Heart right ventricle (tissue), 16 donors: ENCODE data around the gene PLD1. TPM values are rescaled to one million over a fixed set of nuclear protein-coding genes. Genes with fewer than 3 reads are reported as not detected.

Experiments
- ATAC-seq, 8 donors: fragments of 200-7000 bp; cut with Tn5 transposase; one replicate each; pipeline ENCODE4 v1.9.1; 2020; ENCODE audit warnings: mild to moderate bottlenecking in 8 of 8, moderate library complexity in 8 of 8, moderate number of reproducible peaks in 1 of 8
- DNase-seq, 2 donors: peaks; one replicate each; pipeline ENCODE4 v3.0.0-alpha.2; 2020
- H3K27ac ChIP-seq, 10 donors: fragments of 200-600 bp; sonication (generic) in 2 of 10; one replicate each; pipeline versions ENCODE4 v1.5.0 to v1.8.0; 2020 to 2022; ENCODE audit warnings: mild to moderate bottlenecking in 3 of 10
- H3K27me3 ChIP-seq, 7 donors: fragments of 200-600 bp; one replicate each; pipeline ENCODE4 v1.8.0; 2021 to 2022; ENCODE audit warnings: mild to moderate bottlenecking in 2 of 7
- H3K36me3 ChIP-seq, 9 donors: fragments of 200-600 bp; sonication (generic) in 1 of 9; one replicate each; pipeline versions ENCODE4 v1.5.0 to v1.8.0; 2020 to 2022; ENCODE audit warnings: mild to moderate bottlenecking in 2 of 9
- H3K4me1 ChIP-seq, 9 donors: fragments of 200-600 bp; sonication (generic) in 1 of 9; one replicate each; pipeline versions ENCODE4 v1.5.0 to v1.8.0; 2020 to 2022; ENCODE audit warnings: mild to moderate bottlenecking in 4 of 9
- H3K4me3 ChIP-seq, 10 donors: fragments of 200-600 bp; sonication (generic) in 2 of 10; one replicate each; pipeline versions ENCODE4 v1.5.0 to v1.8.0; 2020 to 2022; ENCODE audit warnings: mild to moderate bottlenecking in 7 of 10, moderate library complexity in 2 of 10
- H3K9me3 ChIP-seq, 11 donors: fragments of 200-600 bp in 10 of 11; sonication (generic) in 2 of 11; one replicate each; pipeline versions ENCODE4 v1.5.0 to v1.8.0; 2013 to 2022; ENCODE audit warnings: mild to moderate bottlenecking in 2 of 11, control low read depth in 1 of 11, moderate library complexity in 1 of 11
- WGBS, 2 donors: extraction: QIAGEN DNeasy Blood & Tissue Kit; methylation state at CpG; one replicate each; pipeline ENCODE4 v1.1.7; 2013; ENCODE audit warnings: inconsistent platforms in 1 of 2; 5-methylcytosine and 5-hydroxymethylcytosine counted together
- intact Hi-C, 10 donors: fragments of 100-400 bp; cut with DNase I; formaldehyde crosslinking; loops; one replicate each; pipeline versions ENCODE4 v1.11.1 to v1.14.2; 2022
- polyA plus RNA-seq, 2 donors: library from polyadenylated mRNA; stranded (reverse); fragments of 200-250 nt; gene quantifications; one replicate each; pipeline ENCODE4 v1.2.3, GENCODE V29; 2013
- total RNA-seq, 10 donors: library from RNA; stranded (reverse); fragmentation: NEBNext Ultra II Directional in 3 of 10; extraction: Animal tissue kit (Norgen Biotek cat#: 25700) in 3 of 10; gene quantifications; one replicate each; pipeline versions ENCODE4 v1.2.1 to v1.2.4, GENCODE V29; 2021 to 2023
- TF ChIP-seq, protein P1 (sequence below), 9 donors: fragments of 200-600 bp; sonication (generic) in 2 of 9; IDR thresholded peaks; one replicate each; pipeline versions ENCODE4 v1.5.0 to v1.8.0; 2021 to 2022; ENCODE audit warnings: antibody characterized with exemption in 9 of 9, mild to moderate bottlenecking in 5 of 9, moderate library complexity in 1 of 9
- donor health status: Arrhythmogenic right ventricular cardiomyopathy.
- donor health status: ischemic (EF 13 %, LVEDD 7.1; RV severe dilation, severe dysfunction).
- donor health status: healthy with polysubstance abuse.
- donor health status: DM: no; HTN: yes; CAD: no.
- donor health status: DM: no; HTN: no; CAD: no.
- donor health status: ischemic (EF 25% LVEDD 6.9; RV normal size, moderate dysfunction).
- donor health status: ischemic (EF 25% LVEDD 5.7; RV mildly dilated, moderate dysfunction).
- donor health status: healthy.
- donor health status: DM: yes; HTN: yes; CAD: no.
- donor health status: Ischemic cardiomyopathy.
- donor health status: ischemic (EF 35%, LVEDD 5.7; RV mildly dilated, moderate dysfunction).
- donor health status: nonischemic (EF 11% LVEDD 7.7; RV severe dilation, severe dysfunction).
- donor health status: DM: yes; HTN: yes; CAD: no.
- donor health status: PGD.
- donor health status: ischemic (EF 29% LVEDD 5.4; RV normal size, mild dysfunction).
- donor health status: nonischemic (EF 23%, LVEDD 6.1; RV moderate dilation, normal function).

Gene PLD1
- total and polyA plus RNA-seq, 12 donors = 10.5 to 83.3 (median 62.9) TPM

DNA sequence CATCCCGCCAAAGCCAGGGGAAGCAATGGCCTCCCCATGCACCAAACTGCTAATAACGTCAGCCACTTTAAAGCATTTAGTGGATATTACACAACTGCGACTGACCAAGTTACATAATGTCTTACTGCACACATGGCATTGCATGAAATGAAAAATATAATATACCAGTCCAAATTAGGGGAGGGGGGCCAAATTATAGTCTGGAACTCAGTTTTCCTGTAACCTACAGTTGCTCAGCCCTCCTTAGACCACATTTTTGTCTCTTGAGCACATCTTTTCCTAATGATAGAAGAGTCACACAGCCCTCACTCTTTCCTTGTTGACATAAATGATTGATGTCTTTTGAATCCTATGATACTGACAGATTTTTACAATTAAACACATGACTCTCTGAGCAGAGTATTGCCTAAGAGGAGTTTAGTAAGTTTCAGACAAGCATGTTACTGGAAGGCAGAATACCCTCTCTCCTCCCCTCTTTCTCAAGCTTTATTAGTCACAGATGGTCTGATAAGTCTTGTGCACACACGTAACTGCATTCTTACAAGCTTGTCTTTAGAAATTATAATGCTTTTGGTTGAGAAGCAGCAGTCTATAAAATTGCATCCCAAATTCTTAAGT lies 1.1 kb upstream of the PLD1 start:
- peak overlapping the region in 8 of 10 donors; percentile 80 to 94 (median 92) for H3K27ac ChIP-seq
- intact Hi-C loops = loop anchor here in 2 of 10 donors (2.0 to 5.0 kb wide), 3 partner anchors 21 to 226 kb away; partner anchors contain the start of gene FNDC3B (in 1 of the 2)
- ATAC-seq (peak in 7 of 8 donors; percentile 5 to 50 (median 28)), DNase-seq (peak in 1 of 2 donors; percentile 53)
- H3K36me3 ChIP-seq = no peaks in the 10 kb centered on the region
- no peaks in the 10 kb centered on the region for H3K27me3 ChIP-seq
- peaks cover 0 to 5% (median 0%) of the 10 kb centered on the region in 11 donors for H3K9me3 ChIP-seq
- H3K4me1 ChIP-seq = peaks cover 0 to 59% (median 19%) of the 10 kb centered on the region in 9 donors
- TF ChIP-seq, protein P1, sequence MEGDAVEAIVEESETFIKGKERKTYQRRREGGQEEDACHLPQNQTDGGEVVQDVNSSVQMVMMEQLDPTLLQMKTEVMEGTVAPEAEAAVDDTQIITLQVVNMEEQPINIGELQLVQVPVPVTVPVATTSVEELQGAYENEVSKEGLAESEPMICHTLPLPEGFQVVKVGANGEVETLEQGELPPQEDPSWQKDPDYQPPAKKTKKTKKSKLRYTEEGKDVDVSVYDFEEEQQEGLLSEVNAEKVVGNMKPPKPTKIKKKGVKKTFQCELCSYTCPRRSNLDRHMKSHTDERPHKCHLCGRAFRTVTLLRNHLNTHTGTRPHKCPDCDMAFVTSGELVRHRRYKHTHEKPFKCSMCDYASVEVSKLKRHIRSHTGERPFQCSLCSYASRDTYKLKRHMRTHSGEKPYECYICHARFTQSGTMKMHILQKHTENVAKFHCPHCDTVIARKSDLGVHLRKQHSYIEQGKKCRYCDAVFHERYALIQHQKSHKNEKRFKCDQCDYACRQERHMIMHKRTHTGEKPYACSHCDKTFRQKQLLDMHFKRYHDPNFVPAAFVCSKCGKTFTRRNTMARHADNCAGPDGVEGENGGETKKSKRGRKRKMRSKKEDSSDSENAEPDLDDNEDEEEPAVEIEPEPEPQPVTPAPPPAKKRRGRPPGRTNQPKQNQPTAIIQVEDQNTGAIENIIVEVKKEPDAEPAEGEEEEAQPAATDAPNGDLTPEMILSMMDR (IDR thresholded peaks at IDR 0.05) = no peak
- peak overlapping the region in 3 of 10 donors; percentile 61 to 71 (median 69) for H3K4me3 ChIP-seq
- WGBS, 2 donors = 60 to 70% methylated on average over 4 of the region's 4 CpGs

DNA sequence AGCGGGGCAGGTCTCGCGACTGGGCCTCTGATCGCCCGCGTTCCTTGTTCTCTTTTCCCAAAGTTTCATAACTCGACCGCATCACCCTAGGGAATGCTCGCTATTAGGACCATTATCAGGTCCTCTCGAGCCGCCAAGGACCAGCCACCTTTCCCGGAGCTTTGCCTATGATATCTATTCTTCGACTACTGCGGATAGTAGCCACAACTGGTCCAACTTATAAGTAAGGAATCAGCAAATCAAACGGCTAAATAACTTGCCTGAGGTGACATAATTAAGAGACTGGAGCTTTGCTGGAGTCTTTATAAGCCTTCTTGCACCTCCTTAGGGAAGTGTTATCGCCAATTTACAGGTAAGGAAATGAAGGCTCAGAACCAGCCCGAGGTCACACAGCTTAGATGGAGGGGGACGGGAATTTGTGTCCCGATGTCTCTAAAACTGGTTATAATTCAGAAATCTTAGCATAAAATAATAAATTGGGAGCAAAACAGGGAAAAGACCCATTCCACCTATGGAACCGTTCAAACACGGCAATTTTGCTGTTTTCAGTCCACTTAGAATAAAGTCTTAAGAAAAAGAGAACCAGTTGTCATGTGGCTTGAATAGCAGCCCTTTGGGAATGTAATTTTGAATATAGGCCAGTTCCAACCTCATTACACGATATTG lies 479 bp upstream of the PLD1 start:
- intact Hi-C loops = loop anchor here in 2 of 10 donors (2.0 to 5.0 kb wide), 3 partner anchors 22 to 227 kb away; partner anchors contain the start of gene FNDC3B (in 1 of the 2)
- no peak for ATAC-seq

DNA sequence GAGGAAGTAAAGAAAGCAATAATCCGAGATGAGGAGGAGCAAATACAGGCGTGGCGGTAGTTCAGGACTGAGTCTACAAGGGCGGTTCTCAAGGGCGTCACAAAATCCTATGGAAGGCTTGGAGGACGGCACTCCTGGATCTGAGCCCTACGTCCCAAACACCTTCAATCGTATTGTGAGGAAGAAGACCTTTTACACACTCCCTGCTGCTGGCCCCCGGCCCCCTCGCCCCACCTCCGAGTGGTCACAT lies 747 bp downstream of the PLD1 start:
- TF ChIP-seq, protein P1 (IDR thresholded peaks at IDR 0.05) = no peak
- Histone ChIP-seq H3K4me1 (peaks cover 2 to 78% (median 23%) of the 10 kb centered on the region in 9 donors), H3K36me3 (no peaks in the 10 kb centered on the region), H3K27me3 (no peaks in the 10 kb centered on the region), H3K27ac (peak overlapping the region; percentile 80 to 94 (median 90)), H3K9me3 (no peaks in the 10 kb centered on the region), H3K4me3 (peak overlapping the region; percentile 53 to 79 (median 68))
- intact Hi-C loops = loop anchor here in 1 of 10 donors (2.0 kb wide), 1 partner anchor 27 kb away; no protein-coding TSS in a partner anchor
- WGBS, 2 donors = 2 to 5% methylated on average over 11 of the region's 11 CpGs
- DNase-seq (no peak), ATAC-seq (peak; percentile 2 to 49 (median 26))

More for the DNA sequence above, 479 bp upstream of the PLD1 start:
- H3K4me1 ChIP-seq = peaks cover 0 to 66% (median 20%) of the 10 kb centered on the region in 9 donors
- no peaks in the 10 kb centered on the region for H3K27me3 ChIP-seq
- TF ChIP-seq, protein P1 (IDR thresholded peaks at IDR 0.05) = no peak
- H3K36me3 ChIP-seq = no peaks in the 10 kb centered on the region
- peak overlapping the region; percentile 80 to 94 (median 90) for H3K27ac ChIP-seq
- DNase-seq = no peak
- H3K9me3 ChIP-seq = peaks cover 0 to 5% (median 0%) of the 10 kb centered on the region in 11 donors
- WGBS, 2 donors = 16 to 19% methylated on average over 22 of the region's 22 CpGs
- H3K4me3 ChIP-seq = peak overlapping the region; percentile 53 to 79 (median 68)

GRCh38 chr3:171807806-171808205 lies 2.5 kb downstream of the PLD1 start:
- ATAC-seq (no peak), DNase-seq (no peak)
- no peak overlapping the region for H3K27ac ChIP-seq
- H3K27me3 ChIP-seq = no peaks in the 10 kb centered on the region
- H3K4me3 ChIP-seq = no peak overlapping the region
- H3K4me1 ChIP-seq = peaks cover 3 to 77% (median 30%) of the 10 kb centered on the region in 9 donors
- WGBS, 2 donors = 98% methylated on average over 6 of the region's 6 CpGs
- TF ChIP-seq, protein P1 (IDR thresholded peaks at IDR 0.05) = no peak
- intact Hi-C loops = loop anchor here in 2 of 10 donors (1.0 to 2.0 kb wide), 2 partner anchors 27 to 29 kb away; no protein-coding TSS in a partner anchor
- no peaks in the 10 kb centered on the region for H3K36me3 ChIP-seq
- no peaks in the 10 kb centered on the region for H3K9me3 ChIP-seq
